Urothelium cell line (cell line): ENCODE data around the gene S100A13.

Experiments used
- DNase-seq: peaks from one replicate; pipeline ENCODE4 v3.0.0; 2011; ENCODE audit warnings: low spot score, mixed read lengths
- FAIRE-seq: peaks from 2 replicates; lab custom pipeline; 2011; peaks lifted over from hg19 to GRCh38; lab: Jason Lieb, UNC

S100A13 gene

DNA sequence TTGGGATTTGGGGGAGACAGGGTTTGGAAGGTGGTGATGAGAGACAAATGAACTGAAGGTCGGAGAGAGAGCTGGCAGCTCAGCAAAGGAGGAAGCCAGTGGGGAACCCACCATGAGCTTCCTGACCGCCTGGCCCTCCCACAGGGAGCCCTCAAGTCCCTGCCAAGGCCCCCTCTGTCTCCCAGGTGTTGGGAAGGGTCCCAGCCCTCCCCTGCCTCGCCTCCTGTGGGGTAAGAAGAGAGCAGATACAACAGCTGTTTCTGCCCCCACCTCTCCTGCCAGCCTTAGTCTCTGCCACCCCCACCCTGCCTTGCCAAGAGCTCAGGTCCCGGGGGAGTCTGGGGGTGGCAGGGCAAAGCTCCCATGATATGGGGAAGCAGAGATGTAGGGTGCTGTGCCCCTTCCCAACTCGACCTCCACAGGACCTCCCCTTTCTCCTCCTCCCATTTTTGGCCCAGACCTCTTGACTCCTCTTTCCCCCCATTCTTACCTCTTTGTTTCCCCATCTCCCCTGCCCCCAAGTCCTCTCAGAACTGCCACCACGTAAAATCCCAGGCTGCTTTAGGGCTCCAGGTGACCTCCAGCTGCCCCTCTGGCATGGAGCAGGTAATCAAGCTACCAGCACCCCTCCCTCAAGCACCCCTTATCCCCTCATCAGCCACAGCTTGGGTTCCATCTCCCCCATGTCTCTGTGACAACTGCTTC, 1.5 kb upstream of the S100A13 start:
- DNase-seq (no peak), FAIRE-seq (no peak)

DNA sequence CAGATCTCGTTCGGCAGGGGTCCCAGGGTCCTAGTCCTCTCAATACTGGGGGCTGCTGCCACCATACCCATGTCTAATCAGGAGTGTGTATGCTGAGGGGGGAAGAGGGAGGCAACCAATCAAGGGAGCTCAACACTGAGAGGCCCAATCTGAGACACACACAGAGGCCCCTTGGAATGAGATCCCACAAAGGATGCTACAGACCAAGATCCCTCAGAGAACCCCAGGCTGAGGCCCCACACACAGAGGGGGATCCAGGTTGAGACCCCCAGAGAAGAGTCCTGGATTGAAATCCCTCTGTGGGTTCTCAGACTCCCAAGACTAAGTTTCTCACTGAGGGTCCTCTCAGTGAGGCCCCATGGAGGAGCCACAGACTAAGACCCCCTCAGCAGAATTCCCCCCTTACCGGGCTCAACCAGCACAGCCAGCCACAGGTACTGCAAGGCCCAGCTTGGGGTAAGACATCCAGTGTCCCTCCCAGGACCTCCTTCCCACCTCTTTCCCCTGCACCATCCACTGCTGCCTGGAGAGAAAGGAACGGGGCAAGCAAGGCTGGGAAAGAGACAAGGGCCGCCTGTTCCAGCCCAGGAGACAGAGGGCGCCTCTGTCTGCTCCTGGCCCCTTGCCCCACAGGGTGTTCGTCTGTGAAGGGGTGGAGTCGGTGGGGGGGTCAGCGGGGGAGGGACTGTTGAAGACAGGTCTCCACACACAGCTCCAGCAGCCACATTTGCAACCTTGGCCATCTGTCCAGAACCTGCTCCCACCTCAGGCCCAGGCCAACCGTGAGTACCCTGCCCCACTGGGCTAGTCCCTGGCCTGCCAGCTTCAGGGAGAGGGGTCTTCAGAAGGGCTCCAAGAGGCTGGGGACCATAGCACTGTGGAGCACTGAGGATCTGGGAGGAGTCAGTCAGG, 666 bp upstream of the S100A13 start, which contains the start of gene S100A1:
Gene S100A1, plus strand, starts transcription at position 720 of the 912 bp plus-strand sequence. CDS start 2,088 bp downstream, outside the sequence.
- DNase-seq (no peak), FAIRE-seq (no peak)

DNA sequence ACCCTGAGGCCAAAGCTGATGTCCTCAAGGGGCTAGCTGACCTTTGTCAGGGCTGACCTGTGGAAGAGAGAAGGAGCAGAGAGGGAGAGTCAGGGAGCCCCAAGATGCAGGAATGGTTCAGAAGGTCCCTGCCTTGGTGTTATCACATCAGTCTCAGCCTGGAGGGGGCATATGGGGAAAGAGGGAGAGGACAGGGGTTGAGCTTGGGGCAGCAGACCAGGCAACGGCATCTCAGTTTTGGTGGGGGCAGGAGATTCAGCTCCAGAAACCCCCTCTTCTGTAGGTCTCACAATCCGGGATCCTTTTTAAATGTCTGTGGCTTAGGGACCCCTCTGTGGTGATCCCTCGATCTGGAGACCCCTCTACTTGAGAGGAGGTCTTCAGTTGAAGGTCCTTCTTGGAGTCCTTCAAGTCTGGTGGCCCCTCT, 815 bp downstream of the S100A13 start:
- FAIRE-seq: no peak
- no peak for DNase-seq

DNA sequence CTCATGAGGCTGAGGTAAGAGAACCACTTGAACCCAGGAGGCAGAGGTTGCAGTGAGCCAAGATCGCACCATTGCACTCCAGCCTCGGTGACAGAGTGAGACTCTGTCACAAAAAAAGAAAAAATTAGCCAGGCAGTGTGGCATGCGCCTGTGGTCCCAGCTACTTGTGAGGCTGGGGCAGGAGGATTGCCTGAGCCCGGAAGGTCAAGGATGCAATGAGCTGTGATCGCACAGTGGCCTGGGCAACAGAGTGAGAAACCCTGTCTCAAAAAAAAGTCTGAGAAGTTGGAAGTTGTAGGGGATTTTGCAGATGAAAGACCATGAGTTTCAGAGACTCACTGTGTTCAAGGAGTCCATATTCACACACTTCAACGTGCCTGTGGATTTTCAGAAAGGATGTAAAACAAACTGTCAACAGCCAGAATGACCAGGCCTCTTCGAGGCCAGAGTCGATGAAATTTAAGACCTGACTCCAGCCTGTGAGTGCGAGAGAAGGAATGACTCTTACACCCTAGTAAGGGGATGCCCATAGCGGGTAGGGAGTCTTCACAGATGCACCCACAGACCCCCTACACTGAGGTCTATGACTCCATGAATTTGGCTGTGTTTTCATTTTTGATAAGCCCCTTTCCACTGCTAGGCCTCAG, 2.2 kb downstream of the S100A13 start:
- FAIRE-seq (no peak), DNase-seq (no peak)

DNA sequence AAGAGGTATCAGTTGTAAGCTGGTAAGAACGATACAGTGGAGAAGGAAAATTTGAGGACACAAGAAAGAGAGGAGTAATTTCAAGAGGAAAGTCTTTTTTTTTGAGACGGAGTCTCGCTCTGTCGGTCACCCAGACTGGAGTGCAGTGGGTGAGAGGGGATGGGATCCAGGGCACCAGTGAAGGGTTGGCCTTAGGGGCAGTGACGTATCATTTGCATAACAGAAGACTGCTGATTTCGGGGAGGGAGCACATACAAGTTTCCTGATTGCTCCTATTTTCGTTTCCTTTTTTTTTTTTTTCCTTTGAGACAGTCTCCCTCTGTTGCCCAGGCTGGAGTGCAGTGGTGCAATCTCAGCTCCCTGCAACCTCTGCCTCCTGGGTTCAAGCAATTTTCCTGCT, 4.2 kb downstream of the S100A13 start:
- DNase-seq (no peak), FAIRE-seq (no peak)

- FAIRE-seq (no peak), DNase-seq (no peak)
Measured at GRCh38 chr1:153619171-153619570, 8.1 kb downstream of the S100A13 start.

DNA sequence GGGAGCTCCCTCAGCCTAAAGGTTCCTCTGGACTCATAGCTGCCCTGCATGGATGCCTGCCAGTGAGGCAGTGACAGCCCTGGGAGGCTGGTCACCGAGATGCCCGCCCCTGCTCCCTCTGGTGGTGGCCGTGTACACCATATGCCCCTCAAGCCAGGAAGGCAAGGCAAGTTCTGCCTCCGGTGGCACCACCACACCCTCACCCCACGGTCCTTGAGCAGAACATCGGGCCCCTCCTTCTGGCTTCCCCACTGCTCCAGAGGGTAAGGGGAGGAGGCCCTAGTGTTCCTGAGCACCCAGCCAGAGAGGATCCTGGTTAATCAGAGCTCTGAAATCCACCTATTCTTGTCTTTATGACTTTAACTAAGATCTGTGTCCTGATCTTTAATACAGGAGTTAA, 9.6 kb downstream of the S100A13 start:
- FAIRE-seq (peak; percentile 92), DNase-seq (peak; percentile 82)

- no peak for FAIRE-seq
- no peak for DNase-seq
Measured at GRCh38 chr1:153616917-153617311, 10.4 kb downstream of the S100A13 start.

DNA sequence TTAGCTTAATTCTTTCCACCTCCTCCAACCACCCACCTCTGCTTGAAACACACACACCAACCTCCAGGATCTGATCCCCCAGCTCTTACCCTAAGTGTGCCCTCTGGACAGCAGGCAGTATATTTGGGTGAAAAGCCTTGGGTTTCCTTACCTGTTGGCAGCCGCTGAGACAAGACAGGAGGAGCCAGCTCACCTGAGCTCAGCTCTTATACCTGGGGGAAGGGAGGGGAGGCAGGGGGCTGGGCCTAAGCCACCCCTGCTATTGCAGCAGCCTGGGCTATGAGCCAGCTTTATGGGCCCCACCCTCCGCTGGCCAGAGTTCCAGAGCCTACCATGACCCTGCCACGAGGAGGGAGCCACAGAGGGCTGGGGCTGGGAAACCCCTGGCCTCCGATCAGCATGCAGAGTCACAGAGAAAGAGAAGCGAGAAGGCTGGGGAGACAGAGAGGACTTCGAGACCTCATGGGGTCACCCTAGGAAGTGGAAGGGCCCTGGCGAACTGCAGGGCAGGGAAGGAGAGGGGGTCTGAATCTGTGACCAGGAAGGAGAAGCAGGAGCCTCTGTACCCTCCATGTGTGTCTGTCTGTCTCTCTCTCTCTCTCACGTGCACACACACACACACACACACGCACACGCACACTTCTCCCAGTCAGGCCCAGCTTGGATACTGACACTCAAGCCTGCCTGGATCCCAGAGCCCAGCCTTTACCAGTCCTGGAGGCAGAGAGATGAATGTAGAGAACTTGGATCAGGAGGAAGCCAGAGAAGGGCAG, 11.0 kb downstream of the S100A13 start, which contains the start of gene S100A14:
Gene S100A14, minus strand, starts transcription at position 182 of the 773 bp plus-strand sequence. CDS start 467 bp downstream, outside the sequence.
- no peak for DNase-seq
- no peak for FAIRE-seq

- FAIRE-seq: no peak
Measured at GRCh38 chr1:153615406-153615805, 11.9 kb downstream of the S100A13 start.

GRCh38 chr1:153614906-153615305, 12.4 kb downstream of the S100A13 start:
- DNase-seq (no peak), FAIRE-seq (no peak)

More at GRCh38 chr1:153615406-153615805, 11.9 kb downstream of the S100A13 start:
- no peak for DNase-seq

- FAIRE-seq: no peak
Measured at GRCh38 chr1:153614189-153614900, 13.0 kb downstream of the S100A13 start.

DNA sequence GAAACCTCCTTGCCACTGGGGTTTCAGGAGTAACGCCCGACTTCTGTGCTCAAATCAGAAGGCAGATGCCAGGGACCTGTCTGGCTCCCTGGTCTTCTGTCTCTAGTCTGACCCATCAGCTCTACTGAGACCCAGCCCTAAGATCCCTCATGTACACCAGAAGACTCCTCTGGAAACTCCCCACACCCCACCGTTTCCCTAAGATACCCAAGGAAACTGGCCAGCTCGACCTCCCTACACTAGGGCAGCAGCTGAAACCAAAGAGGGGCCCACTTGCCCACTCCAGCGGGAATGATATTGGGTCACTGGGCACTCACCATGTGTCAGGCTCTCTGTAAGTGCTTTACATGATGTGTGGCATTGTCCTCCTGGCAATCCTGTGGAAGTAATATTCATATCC, 13.9 kb downstream of the S100A13 start:
- no peak for FAIRE-seq

More at GRCh38 chr1:153614189-153614900, 13.0 kb downstream of the S100A13 start:
- no peak for DNase-seq

GRCh38 chr1:153612755-153613331, 14.5 kb downstream of the S100A13 start, which contains the start of gene S100A16:
Gene S100A16 (minus strand): TSS chr1:153613137. CDS start chr1:153608151, 4,986 bp downstream.
- DNase-seq (peak; percentile 87), FAIRE-seq (no peak)

More for the DNA sequence above, 13.9 kb downstream of the S100A13 start:
- no peak for DNase-seq

GRCh38 chr1:153612111-153612754, 15.1 kb downstream of the S100A13 start:
- FAIRE-seq (no peak), DNase-seq (peak; percentile 16)

DNA sequence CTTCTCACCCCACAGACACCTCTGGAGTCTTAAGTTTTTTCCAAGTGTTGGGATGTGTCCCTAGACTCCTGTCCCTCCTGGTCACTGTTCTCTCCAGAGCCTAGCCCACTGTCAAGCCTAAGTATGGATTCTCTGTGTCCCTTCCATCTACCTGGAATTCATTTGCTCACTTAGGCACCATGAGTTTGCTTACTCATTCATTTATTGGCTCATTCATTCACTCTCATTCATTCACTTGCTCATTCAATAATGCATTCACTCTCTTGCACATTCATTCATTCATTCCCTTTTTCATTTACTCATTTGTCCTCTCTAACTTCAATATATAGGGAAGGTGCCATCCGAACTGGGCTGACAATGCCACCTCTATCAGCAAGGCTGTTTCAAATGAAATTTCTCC, 15.9 kb downstream of the S100A13 start:
- FAIRE-seq (peak; percentile 32), DNase-seq (no peak)

DNA sequence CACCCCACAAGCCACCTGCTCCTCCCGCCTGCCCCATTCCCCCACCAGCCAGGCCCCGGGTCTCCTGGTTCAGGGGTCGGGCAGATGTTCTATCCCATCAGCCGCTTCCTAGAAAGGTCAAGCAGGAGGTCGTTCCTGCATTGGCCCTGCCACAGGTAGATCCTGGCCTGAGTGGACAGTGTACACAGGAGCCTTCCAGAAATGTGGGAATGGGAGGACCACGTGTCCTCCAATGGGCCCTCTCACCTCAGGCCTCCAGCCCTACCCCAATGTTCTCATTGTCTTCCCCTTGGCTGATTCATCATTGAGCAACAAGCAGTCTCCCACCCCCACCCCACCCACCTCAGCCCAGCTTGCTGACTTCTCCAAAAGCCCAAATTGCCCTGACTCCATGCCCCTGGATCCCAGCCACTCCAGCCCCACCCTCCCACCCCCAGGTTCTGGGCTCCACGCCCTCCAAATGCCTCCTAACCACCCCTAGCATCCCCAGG, 16.4 kb downstream of the S100A13 start:
- FAIRE-seq: no peak
- DNase-seq: peak; percentile 41

DNA sequence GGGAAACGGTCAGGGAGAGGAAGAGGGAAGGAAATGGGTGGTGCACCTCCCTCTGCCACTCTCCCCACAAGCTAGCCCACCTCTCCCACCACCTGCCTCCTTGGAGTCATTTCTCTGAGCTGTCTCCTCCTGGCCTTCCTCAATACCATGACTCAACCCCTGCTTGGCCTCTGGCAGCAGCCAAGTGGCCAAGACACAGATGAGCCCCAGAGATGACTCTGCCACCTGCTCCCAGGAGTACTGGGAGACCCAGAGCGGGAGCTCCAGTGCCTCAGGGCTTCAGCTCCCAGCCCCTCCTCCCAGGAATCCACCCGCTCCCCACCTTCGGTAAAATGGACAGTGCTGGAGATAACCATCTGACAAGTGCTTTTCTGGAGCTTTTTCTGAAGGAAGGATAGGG, 17.0 kb downstream of the S100A13 start:
- DNase-seq (peak; percentile 18), FAIRE-seq (no peak)

- no peak for FAIRE-seq
- DNase-seq: no peak
Measured at GRCh38 chr1:153609585-153609907, 17.8 kb downstream of the S100A13 start.
